ENCODE data around the gene NPAS3.

The NPAS3 gene

GRCh38 chr14:33679461-33680225, 741.0 kb downstream of the NPAS3 start:
- DNase-seq (ENCODE audit: low read depth in 2 of 2), result no peak

DNA sequence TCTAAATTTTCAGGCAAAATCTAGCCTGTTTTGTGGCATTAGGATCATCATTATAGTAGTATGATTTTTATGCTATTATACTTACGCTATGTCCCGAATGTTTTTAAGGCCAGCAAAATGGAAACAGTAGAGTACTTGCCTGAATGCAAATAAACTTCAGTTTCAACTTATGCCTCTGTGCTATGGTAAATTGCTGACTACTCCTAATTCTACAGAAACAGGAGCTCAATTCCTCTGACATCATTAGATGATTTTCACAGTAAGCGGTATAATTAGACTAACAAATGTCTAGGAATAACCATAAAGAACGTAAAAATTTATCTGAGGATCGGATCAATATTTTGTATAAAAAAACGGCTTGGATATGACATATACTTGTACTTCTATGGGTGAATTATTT, 742.2 kb downstream of the NPAS3 start:
- no peak for DNase-seq (ENCODE audit: low read depth in 2 of 2)

DNA sequence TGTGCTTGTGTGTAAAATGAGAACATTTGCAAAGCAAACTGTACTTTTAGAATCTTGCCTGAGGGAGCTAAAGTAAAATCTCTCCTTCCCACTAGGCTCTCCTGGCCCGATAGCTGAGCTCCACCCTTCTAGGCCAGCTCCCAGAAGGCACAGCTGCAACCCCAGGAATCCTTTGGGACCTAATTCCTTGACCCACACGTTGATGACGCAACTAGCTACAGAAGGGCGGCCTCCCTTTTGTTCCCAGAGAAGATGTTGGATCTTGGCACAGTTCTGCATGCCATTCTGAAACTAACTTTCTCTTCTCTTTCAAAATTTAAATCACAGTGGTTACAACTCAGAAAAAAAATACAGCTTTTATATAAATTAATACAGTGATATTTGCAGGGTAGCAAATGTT, 744.1 kb downstream of the NPAS3 start:
- no peak for DNase-seq (ENCODE audit: low read depth in 2 of 2)

DNA sequence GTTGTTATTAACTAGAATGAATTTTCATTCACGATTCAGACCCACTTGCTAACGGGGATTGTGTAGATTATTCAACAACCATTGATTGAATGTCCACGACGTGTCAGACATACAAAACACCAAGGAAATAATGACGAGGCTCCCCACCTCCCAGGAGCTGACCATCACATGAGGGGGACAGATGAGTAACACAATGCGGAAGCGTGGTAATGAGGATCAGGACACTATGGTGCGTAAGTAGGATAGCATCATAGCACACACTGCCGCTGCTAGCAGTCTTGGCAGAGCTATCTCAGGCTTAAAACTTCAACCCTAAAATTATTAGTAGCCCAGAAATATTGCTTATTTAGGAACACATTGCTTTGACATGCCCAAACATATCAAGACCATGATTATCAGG, 746.3 kb downstream of the NPAS3 start:
- DNase-seq (ENCODE audit: low read depth in 2 of 2), result no peak

GRCh38 chr14:33685698-33686097, 747.0 kb downstream of the NPAS3 start:
- no peak for DNase-seq (ENCODE audit: low read depth in 2 of 2)

- no peak for DNase-seq (ENCODE audit: low read depth in 2 of 2)
Measured at GRCh38 chr14:33686218-33686617, 747.5 kb downstream of the NPAS3 start.

- no peak for DNase-seq (ENCODE audit: low read depth in 2 of 2)
Measured at GRCh38 chr14:33686856-33687255, 748.2 kb downstream of the NPAS3 start.

DNA sequence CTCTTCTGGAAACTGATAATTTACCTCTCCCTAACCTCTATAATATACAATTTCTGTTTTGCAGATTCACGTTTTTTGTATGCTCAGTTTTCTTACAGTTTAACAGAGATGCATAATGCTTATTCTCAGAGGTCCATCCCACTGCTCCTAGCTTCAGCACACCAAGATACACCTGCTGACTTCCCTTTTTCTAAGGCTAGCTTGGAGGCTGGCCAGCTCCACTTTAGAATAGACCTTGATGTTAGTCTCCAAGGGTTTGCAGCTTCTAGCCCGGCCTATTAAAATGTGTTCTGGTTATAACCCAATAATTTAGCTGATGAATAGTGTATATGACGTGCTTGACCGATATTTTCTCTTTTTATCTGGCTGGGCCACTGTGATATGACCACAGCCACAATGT, 751.0 kb downstream of the NPAS3 start:
- no peak for DNase-seq (ENCODE audit: low read depth in 2 of 2)

DNA sequence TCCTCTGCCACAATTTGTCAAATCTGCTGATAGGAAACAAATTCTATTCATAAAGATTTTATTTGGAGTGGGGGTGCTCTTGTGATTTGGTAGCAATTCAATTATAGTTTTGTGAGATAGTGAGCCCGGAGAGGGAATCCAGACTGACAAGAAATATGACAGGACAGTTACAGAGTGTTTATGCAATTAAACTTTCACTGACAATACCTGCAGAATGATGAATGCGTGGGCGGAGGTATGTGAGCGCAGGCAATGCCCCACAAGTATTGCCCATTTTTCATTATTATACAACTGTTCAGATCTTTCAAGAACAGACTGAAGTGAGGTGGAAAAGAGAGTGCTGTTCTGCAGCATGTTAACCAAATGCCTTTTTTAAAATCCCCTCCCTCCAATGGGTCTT, 753.2 kb downstream of the NPAS3 start:
- no peak for DNase-seq (ENCODE audit: low read depth in 2 of 2)

DNA sequence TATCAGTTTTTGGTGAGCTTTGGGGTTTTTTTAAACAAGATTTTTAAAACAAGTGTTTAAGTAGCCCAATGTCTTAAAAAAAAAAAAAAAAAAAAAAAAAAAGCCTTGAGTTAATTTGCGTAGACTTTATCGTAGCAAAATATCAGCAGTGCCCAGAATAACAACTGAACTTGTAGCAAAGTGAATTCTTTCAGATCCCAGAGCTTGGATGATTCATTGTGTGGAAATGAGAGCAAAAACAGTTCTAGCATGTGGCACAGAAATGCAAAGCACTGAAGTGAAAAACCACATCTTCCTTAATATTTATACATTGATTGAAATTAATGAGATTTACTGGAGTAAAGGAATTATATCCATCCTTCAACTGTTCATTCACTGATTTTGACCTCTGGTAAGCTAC, 754.1 kb downstream of the NPAS3 start:
- DNase-seq (ENCODE audit: low read depth in 2 of 2), result no peak

DNA sequence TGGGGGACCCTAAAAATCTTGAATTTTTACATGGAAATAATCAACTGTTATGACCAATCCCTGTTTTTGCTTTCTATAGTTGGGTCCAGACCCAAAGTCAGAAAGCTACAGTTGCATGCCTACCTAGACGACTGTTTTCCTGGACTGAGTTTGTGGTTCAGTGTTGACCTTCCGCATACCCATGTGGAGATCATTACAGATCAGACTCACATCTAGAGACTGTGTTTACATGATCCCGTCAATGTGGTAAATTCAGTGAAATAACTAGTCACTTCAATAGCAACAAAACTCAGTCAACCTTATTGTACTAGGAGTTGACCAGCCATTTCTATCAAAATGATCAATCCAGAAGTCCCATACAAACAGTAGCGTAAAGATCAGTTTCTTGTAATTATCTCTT, 754.6 kb downstream of the NPAS3 start:
- no peak for DNase-seq (ENCODE audit: low read depth in 2 of 2)

GRCh38 chr14:33696165-33696564, 757.5 kb downstream of the NPAS3 start:
- no peak for DNase-seq (ENCODE audit: low read depth in 2 of 2)

GRCh38 chr14:33699300-33699983, 760.8 kb downstream of the NPAS3 start:
- no peak for DNase-seq (ENCODE audit: low read depth in 2 of 2)

- no peak for DNase-seq (ENCODE audit: low read depth in 2 of 2)
Measured at GRCh38 chr14:33700052-33700451, 761.4 kb downstream of the NPAS3 start.

DNA sequence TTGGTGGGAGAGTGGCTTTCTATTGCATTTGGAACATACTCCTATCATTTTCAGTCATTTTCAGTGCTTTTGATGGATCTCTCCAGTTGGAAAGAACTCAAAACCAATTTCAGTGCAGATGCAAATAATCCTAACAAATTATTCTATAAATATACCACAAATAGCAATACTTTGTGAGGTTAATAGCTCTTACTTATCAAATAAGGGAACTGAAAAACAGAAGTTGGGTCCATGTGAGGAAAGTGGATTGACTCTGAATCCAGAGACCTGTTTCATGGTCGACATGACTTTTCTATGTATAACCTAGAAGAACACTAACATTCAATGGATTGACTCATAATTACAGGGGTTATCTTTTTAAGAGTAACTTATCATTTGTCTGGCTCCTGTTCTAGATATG, 763.6 kb downstream of the NPAS3 start:
- DNase-seq (ENCODE audit: low read depth in 2 of 2), result no peak

GRCh38 chr14:33704481-33704880, 765.8 kb downstream of the NPAS3 start:
- no peak for DNase-seq (ENCODE audit: low read depth in 2 of 2)

DNA sequence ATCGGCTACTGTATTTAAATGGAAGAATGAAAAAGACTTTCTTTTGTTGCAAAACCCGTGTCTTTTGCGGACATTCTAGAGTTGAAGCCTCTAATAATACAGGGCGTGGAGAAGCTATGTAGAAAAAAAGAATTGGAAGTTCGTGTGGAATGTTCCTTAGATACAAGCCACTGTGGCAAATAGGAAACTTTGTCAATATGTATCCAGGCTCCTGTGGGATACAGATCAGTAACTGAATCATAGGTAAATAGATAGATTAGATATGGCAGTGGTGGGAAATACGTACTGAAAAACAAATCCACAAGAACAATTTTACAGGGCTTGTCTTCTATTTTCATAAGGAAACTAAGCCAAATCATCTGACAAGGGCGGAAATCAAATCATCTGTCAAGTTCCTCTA, 766.8 kb downstream of the NPAS3 start:
- no peak for DNase-seq (ENCODE audit: low read depth in 2 of 2)

- DNase-seq (ENCODE audit: low read depth in 2 of 2), result no peak
Measured at GRCh38 chr14:33707716-33708115, 769.0 kb downstream of the NPAS3 start.

DNA sequence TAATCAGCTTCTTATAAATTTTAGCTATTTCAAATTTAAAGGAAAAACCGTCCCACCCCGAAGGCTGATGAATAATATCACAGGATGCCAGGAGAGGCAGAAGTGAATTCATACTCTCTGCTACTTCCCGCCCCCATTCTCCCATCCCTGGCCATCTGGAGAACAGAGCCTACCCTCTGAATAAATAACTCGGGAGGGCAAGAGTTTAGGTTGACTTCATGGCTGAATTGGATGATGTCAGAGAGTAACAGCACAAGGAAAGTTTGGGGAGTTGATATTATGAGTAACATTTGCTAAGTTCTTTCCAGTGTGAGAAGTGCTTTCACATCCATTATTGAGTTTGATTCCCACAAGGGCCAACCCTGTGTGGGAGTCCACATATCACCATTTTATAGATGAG, 770.6 kb downstream of the NPAS3 start:
- no peak for DNase-seq (ENCODE audit: low read depth in 2 of 2)

GRCh38 chr14:33709711-33710110, 771.0 kb downstream of the NPAS3 start:
- DNase-seq (ENCODE audit: low read depth in 2 of 2), result no peak

GRCh38 chr14:33710273-33710672, 771.6 kb downstream of the NPAS3 start:
- no peak for DNase-seq (ENCODE audit: low read depth in 2 of 2)

DNA sequence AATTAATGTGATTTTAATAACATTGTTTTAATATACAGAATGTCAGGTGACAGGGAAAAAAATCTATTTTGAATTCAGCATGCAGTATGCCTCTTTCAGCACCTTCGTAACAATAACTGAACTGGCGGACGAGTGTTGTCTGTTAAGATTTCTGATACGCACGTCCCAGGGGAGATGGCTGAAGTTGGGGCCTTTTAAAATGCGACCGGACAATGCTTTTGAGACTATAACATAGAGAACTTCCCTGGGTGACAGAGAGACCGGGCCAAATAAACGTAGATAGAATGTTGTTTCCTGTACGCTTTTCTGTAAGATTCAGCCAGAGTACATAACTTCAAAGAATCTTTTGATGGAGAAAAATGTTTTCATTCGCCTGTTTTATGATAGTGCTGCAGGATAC, 772.5 kb downstream of the NPAS3 start:
- DNase-seq (ENCODE audit: low read depth in 2 of 2), result no peak

GRCh38 chr14:33711811-33712216, 773.1 kb downstream of the NPAS3 start:
- no peak for DNase-seq (ENCODE audit: low read depth in 2 of 2)

All from stimulated activated CD4-positive, alpha-beta T cell treated with anti-CD3 and anti-CD28 coated beads, Interleukin-1b, Interleukin-23, amount 100 ng/mL, for 4 hours (primary cell).